H9 (cell line): ENCODE results near the gene ENDOV. TPM values are rescaled to one million over a fixed set of nuclear protein-coding genes. Genes with fewer than 3 reads are reported as not detected.

Experiments
- DNase-seq: peaks from one replicate; pipeline ENCODE4 v3.0.0-alpha.2; 2017
- H2AFZ ChIP-seq: one replicate; pipeline ENCODE4 v1.6.1; 2013; ENCODE audit warnings: mild to moderate bottlenecking, low read length, control low read depth, moderate library complexity
- H2AK5ac ChIP-seq: 2 replicates; pipeline ENCODE4 v1.6.1; 2013; ENCODE audit warnings: low read length, control low read depth, mixed read lengths; ENCODE audit not compliant: insufficient read length
- H2BK120ac ChIP-seq: one replicate; pipeline ENCODE4 v1.6.1; 2013; ENCODE audit warnings: low read depth, mild to moderate bottlenecking, low read length, control low read depth, inconsistent platforms; ENCODE audit not compliant: poor library complexity, severe bottlenecking
- H2BK12ac ChIP-seq: 2 replicates; pipeline ENCODE4 v1.6.1; 2013; ENCODE audit warnings: low read length, control low read depth, mixed read lengths, low read depth; ENCODE audit not compliant: insufficient read length
- H2BK15ac ChIP-seq: 2 replicates; pipeline ENCODE4 v1.6.1; 2013; ENCODE audit warnings: low read depth, low read length, control low read depth
- H2BK20ac ChIP-seq: one replicate; pipeline ENCODE4 v1.6.1; 2013; ENCODE audit warnings: low read depth, mild to moderate bottlenecking, low read length, control low read depth, inconsistent platforms; ENCODE audit not compliant: poor library complexity, severe bottlenecking
- H2BK5ac ChIP-seq: 2 replicates; pipeline ENCODE4 v1.6.1; 2013; ENCODE audit warnings: low read length, control low read depth, mixed read lengths; ENCODE audit not compliant: insufficient read length
- H3K14ac ChIP-seq: 2 replicates; pipeline ENCODE4 v1.6.1; 2013; ENCODE audit warnings: low read length, control low read depth; ENCODE audit not compliant: insufficient read depth
- H3K18ac ChIP-seq: 2 replicates; pipeline ENCODE4 v1.6.1; 2013; ENCODE audit warnings: low read depth, mild to moderate bottlenecking, mixed read lengths, low read length, control low read depth; ENCODE audit not compliant: insufficient read length
- H3K23ac ChIP-seq: 2 replicates; pipeline ENCODE4 v1.6.1; 2013; ENCODE audit warnings: low read length, control low read depth, mixed read lengths, low read depth; ENCODE audit not compliant: insufficient read length
- H3K23me2 ChIP-seq: 2 replicates; pipeline ENCODE4 v1.6.1; 2013; ENCODE audit warnings: low read depth, mild to moderate bottlenecking, mixed read lengths, low read length, control low read depth; ENCODE audit not compliant: insufficient read length, poor library complexity, severe bottlenecking
- H3K27ac ChIP-seq: 2 replicates; pipeline ENCODE4 v1.5.1; 2013; ENCODE audit warnings: low read length, control low read depth, mixed read lengths, low read depth; ENCODE audit not compliant: insufficient read length
- H3K27me3 ChIP-seq: 2 replicates; pipeline ENCODE4 v1.6.1; 2013; ENCODE audit warnings: low read length, control low read depth, inconsistent platforms; ENCODE audit not compliant: insufficient read depth
- H3K4ac ChIP-seq: 2 replicates; pipeline ENCODE4 v1.6.1; 2013; ENCODE audit warnings: low read depth, mild to moderate bottlenecking, control low read depth, inconsistent platforms, low read length, moderate library complexity
- H3K4me1 ChIP-seq: 2 replicates; pipeline ENCODE4 v1.6.1; 2013; ENCODE audit warnings: low read length, control low read depth, inconsistent platforms; ENCODE audit not compliant: insufficient read depth
- H3K4me2 ChIP-seq: 2 replicates; pipeline ENCODE4 v1.6.1; 2013; ENCODE audit warnings: low read length, control low read depth, mixed read lengths; ENCODE audit not compliant: insufficient read length, insufficient read depth
- H3K56ac ChIP-seq: 2 replicates; pipeline ENCODE4 v1.6.1; 2013; ENCODE audit warnings: low read depth, mild to moderate bottlenecking, mixed read lengths, low read length, control low read depth; ENCODE audit not compliant: insufficient read length
- H3K79me1 ChIP-seq: 2 replicates; pipeline ENCODE4 v1.6.1; 2013; ENCODE audit warnings: low read depth, mild to moderate bottlenecking, moderate library complexity, low read length, control low read depth, inconsistent platforms; ENCODE audit not compliant: insufficient read depth, poor library complexity, severe bottlenecking
- H3K79me2 ChIP-seq: 2 replicates; pipeline ENCODE4 v1.6.1; 2013; ENCODE audit warnings: low read length, control low read depth, inconsistent platforms; ENCODE audit not compliant: insufficient read depth
- H3K9ac ChIP-seq: 2 replicates; pipeline ENCODE4 v1.6.1; 2013; ENCODE audit warnings: low read length, control low read depth, mixed read lengths; ENCODE audit not compliant: insufficient read length; ENCODE audit errors: extremely low read depth
- H3K9me3 ChIP-seq: one replicate; pipeline ENCODE4 v1.6.1; 2013; ENCODE audit warnings: low read depth, low read length, inconsistent platforms; ENCODE audit not compliant: control insufficient read depth
- H3T11ph ChIP-seq: one replicate; pipeline ENCODE4 v1.6.1; 2013; ENCODE audit warnings: mild to moderate bottlenecking, low read length, control low read depth, inconsistent platforms
- H4K20me1 ChIP-seq: one replicate; pipeline ENCODE4 v1.6.1; 2013; ENCODE audit not compliant: control insufficient read depth, insufficient read length, insufficient read depth
- H4K5ac ChIP-seq: 2 replicates; pipeline ENCODE4 v1.6.1; 2013; ENCODE audit warnings: low read depth, mild to moderate bottlenecking, mixed read lengths, low read length, control low read depth; ENCODE audit not compliant: insufficient read length
- H4K8ac ChIP-seq: replicated peaks from 2 replicates; pipeline ENCODE4 v1.6.1; 2013; ENCODE audit warnings: low read length, control low read depth, mixed read lengths, low read depth; ENCODE audit not compliant: insufficient read length
- H4K91ac ChIP-seq: 2 replicates; pipeline ENCODE4 v1.6.1; 2013; ENCODE audit warnings: low read depth, mild to moderate bottlenecking, moderate library complexity, mixed read lengths, low read length, control low read depth; ENCODE audit not compliant: insufficient read length
- H3K27ac Mint-ChIP-seq, 3 experiments: 2 replicates in 2 of 3; 3 replicates in 1 of 3; pipeline ENCODE4 v1.8.0; 2020 to 2021; ENCODE audit warnings: mixed read lengths in 3 of 3, mild to moderate bottlenecking in 1 of 3, moderate library complexity in 1 of 3
- H3K27me3 Mint-ChIP-seq: 2 replicates; pipeline ENCODE4 v1.8.0; 2021; ENCODE audit warnings: low read depth, mild to moderate bottlenecking, moderate library complexity, mixed read lengths
- H3K36me3 Mint-ChIP-seq, 3 experiments: 2 replicates in 2 of 3; 3 replicates in 1 of 3; pipeline ENCODE4 v1.8.0; 2020 to 2021; ENCODE audit warnings: low read depth in 3 of 3, mixed read lengths in 3 of 3; ENCODE audit not compliant: insufficient read depth in 1 of 3
- H3K4me1 Mint-ChIP-seq, 2 experiments: 2 replicates each; pipeline ENCODE4 v1.8.0; 2020; ENCODE audit warnings: mixed read lengths in 2 of 2
- H3K4me3 Mint-ChIP-seq, 2 experiments: 2 replicates in 1 of 2; 3 replicates in 1 of 2; pipeline ENCODE4 v1.8.0; 2020 to 2021; ENCODE audit warnings: mild to moderate bottlenecking in 2 of 2, mixed read lengths in 2 of 2, moderate library complexity in 1 of 2
- H3K9me3 Mint-ChIP-seq, 2 experiments: 2 replicates in 1 of 2; 3 replicates in 1 of 2; pipeline ENCODE4 v1.8.0; 2020; ENCODE audit warnings: mild to moderate bottlenecking in 2 of 2, mixed read lengths in 2 of 2, moderate library complexity in 1 of 2
- CTCF ChIP-seq: fragments of 200-600 bp; sonication (generic); conservative IDR thresholded peaks from 3 replicates; pipeline ENCODE4 v1.8.0; 2021; ENCODE audit warnings: antibody characterized with exemption, mild to moderate bottlenecking
- WGBS: extraction: QIAGEN DNeasy Blood & Tissue Kit; methylation state at CpG from one replicate; pipeline ENCODE4 v1.1.7; 2013; ENCODE audit warnings: missing lambda C conversion rate, low lambda C conversion rate, mixed read lengths; ENCODE audit not compliant: insufficient read length; ENCODE audit errors: extremely low coverage; 5-methylcytosine and 5-hydroxymethylcytosine counted together
- total RNA-seq: library from RNA; stranded (reverse); gene quantifications from 2 replicates; pipeline ENCODE4 v1.2.1, GENCODE V29; 2021

ENDOV gene
- total RNA-seq, 1 experiment from 2014 or later, result 17.1 TPM

- Histone ChIP-seq H4K5ac (no peak overlapping the region), H3K79me2 (no peaks in the 10 kb centered on the region), H2AFZ (no peak overlapping the region), H3T11ph (no peak overlapping the region), H3K23ac (no peak overlapping the region), H3K79me1 (no peaks in the 10 kb centered on the region), H3K23me2 (peaks cover 6% of the 10 kb centered on the region), H3K27me3 (no peaks in the 10 kb centered on the region), H2AK5ac (no peak overlapping the region), H2BK15ac (no peak overlapping the region), H3K4me1 (peaks cover 2% of the 10 kb centered on the region; the same call in 1 of the 2 replicates), H4K91ac (no peak overlapping the region), H2BK120ac (no peak overlapping the region), H3K4ac (no peak overlapping the region), H2BK20ac (no peak overlapping the region), H3K9ac (no peak overlapping the region), H3K9me3 (no peaks in the 10 kb centered on the region), H3K14ac (no peak overlapping the region), H3K56ac (no peak overlapping the region), H2BK12ac (no peak overlapping the region), H3K18ac (no peak overlapping the region), H4K8ac (no peak overlapping the region), H2BK5ac (no peak overlapping the region), H3K27ac (no peak overlapping the region), H4K20me1 (no peaks in the 10 kb centered on the region), H3K4me2 (no peak overlapping the region)
- Mint-ChIP-seq H3K9me3 (no peaks in the 10 kb centered on the region; a peak in 1 of 5 replicates), H3K4me3 (no peak overlapping the region), H3K27me3 (peaks cover 76% of the 10 kb centered on the region), H3K4me1 (peaks cover 9 to 22% of the 10 kb centered on the region in 2 experiments), H3K27ac (no peak overlapping the region), H3K36me3 (no peaks in the 10 kb centered on the region)
- no peak for TF ChIP-seq CTCF
- WGBS, result no CpG with 5 or more reads among the region's 11 CpGs
- DNase-seq, result no peak
Measured at GRCh38 chr17:80459234-80459633, 44.3 kb downstream of the ENDOV start.
